IMR-90 (cell line): Measurements from ENCODE around the gene B2M.

Experiments used
- BHLHE40 ChIP-seq: fragments of 150-350 bp; IDR thresholded peaks from 2 replicates; pipeline ENCODE4 v1.6.1; 2016; ENCODE audit warnings: mild to moderate bottlenecking, low read depth, low read length
- CHD1 ChIP-seq: IDR thresholded peaks from 2 replicates; pipeline ENCODE4 v1.6.1; 2012; ENCODE audit warnings: low read depth, low read length, improper control_type of control experiment
- CTCF ChIP-seq: conservative IDR thresholded peaks from 2 replicates; pipeline ENCODE4 v1.5.1; 2012; ENCODE audit warnings: mild to moderate bottlenecking, low read depth, low read length, improper control_type of control experiment
- ELK1 ChIP-seq: fragments of 150-350 bp; IDR thresholded peaks from 2 replicates; pipeline ENCODE4 v1.6.1; 2016; ENCODE audit warnings: low read depth, mild to moderate bottlenecking, low read length, moderate library complexity, borderline replicate concordance
- FOS ChIP-seq: fragments of 150-350 bp; IDR thresholded peaks from 2 replicates; pipeline ENCODE4 v1.6.1; 2016; ENCODE audit warnings: low read depth, low read length
- MAFK ChIP-seq: IDR thresholded peaks from 2 replicates; pipeline ENCODE4 v1.6.1; 2012; ENCODE audit warnings: low read depth, low read length, improper control_type of control experiment
- MAZ ChIP-seq: IDR thresholded peaks from 2 replicates; pipeline ENCODE4 v1.6.1; 2012; ENCODE audit warnings: low read depth, mild to moderate bottlenecking, low read length, improper control_type of control experiment, moderate library complexity, borderline replicate concordance
- MXI1 ChIP-seq: IDR thresholded peaks from 2 replicates; pipeline ENCODE4 v1.6.1; 2012; ENCODE audit warnings: low read depth, mild to moderate bottlenecking, low read length, moderate library complexity, borderline replicate concordance
- POLR2A ChIP-seq: IDR thresholded peaks from 2 replicates; pipeline ENCODE4 v1.6.1; 2012; ENCODE audit warnings: mild to moderate bottlenecking, low read depth, low read length
- RAD21 ChIP-seq: IDR thresholded peaks from 2 replicates; pipeline ENCODE4 v1.6.1; 2012; ENCODE audit warnings: low read length, improper control_type of control experiment
- RFX5 ChIP-seq: IDR thresholded peaks from 2 replicates; pipeline ENCODE4 v1.8.0; 2012; ENCODE audit warnings: low read depth, mild to moderate bottlenecking, low read length, moderate library complexity
- SMC3 ChIP-seq: fragments of 150-350 bp; IDR thresholded peaks from 2 replicates; pipeline ENCODE4 v1.6.1; 2016; ENCODE audit warnings: low read depth, mild to moderate bottlenecking, antibody characterized with exemption, low read length, moderate library complexity
- USF2 ChIP-seq: fragments of 150-350 bp; IDR thresholded peaks from 2 replicates; pipeline ENCODE4 v1.6.1; 2017; ENCODE audit warnings: mild to moderate bottlenecking, antibody characterized with exemption, low read length, low read depth

- no peak for TF ChIP-seq CTCF
- no peak for TF ChIP-seq CHD1
- no peak for TF ChIP-seq SMC3
- TF ChIP-seq USF2, result no peak
- no peak for TF ChIP-seq POLR2A
- no peak for TF ChIP-seq RFX5
- no peak for TF ChIP-seq MAZ
- TF ChIP-seq ELK1, result no peak
- no peak for TF ChIP-seq BHLHE40
- no peak for TF ChIP-seq FOS
- TF ChIP-seq MXI1, result no peak
- no peak for TF ChIP-seq MAFK
- TF ChIP-seq RAD21, result no peak
Measured at GRCh38 chr15:44763187-44763586, 51.9 kb downstream of the B2M start.
